ENCODE results near the gene DDAH1. TPM values are rescaled to one million over a fixed set of nuclear protein-coding genes. Genes with fewer than 3 reads are reported as not detected.

Gene DDAH1
- total RNA-seq, 4 donors from 2014 or later = 8.4 to 72.8 (median 27.3) TPM

GRCh38 chr1:85330711-85331290 lies 134.2 kb downstream of the DDAH1 start:
- no peaks in the 10 kb centered on the region for H3K27me3 ChIP-seq
- peak; percentile 27 for ATAC-seq
- peak overlapping the region in 3 of 4 donors; percentile 24 to 71 (median 62) for H3K27ac ChIP-seq
- H3K9me3 ChIP-seq = peaks cover 0 to 18% (median 0%) of the 10 kb centered on the region in 3 donors
- 40 to 49% methylated on average over 1 to 6 of the region's 6 CpGs for WGBS, 2 donors (ENCODE audit: low coverage in 1 of 2)
- no peaks in the 10 kb centered on the region for H3K36me3 ChIP-seq
- no peak for TF ChIP-seq CTCF (IDR thresholded peaks at IDR 0.05)
- TF ChIP-seq POLR2AphosphoS5 (IDR thresholded peaks at IDR 0.05) = peak; percentile 58
- peaks cover 3 to 12% (median 6%) of the 10 kb centered on the region in 3 donors for H3K4me1 ChIP-seq
- no peak overlapping the region for H3K4me3 ChIP-seq

GRCh38 chr1:85330214-85330631 lies 134.7 kb downstream of the DDAH1 start:
- Histone ChIP-seq H3K27ac (peak overlapping the region in 3 of 4 donors; percentile 24 to 71 (median 62)), H3K4me3 (no peak overlapping the region), H3K27me3 (no peaks in the 10 kb centered on the region), H3K9me3 (peaks cover 0 to 18% (median 0%) of the 10 kb centered on the region in 3 donors), H3K4me1 (peaks cover 3 to 12% (median 6%) of the 10 kb centered on the region in 3 donors), H3K36me3 (no peaks in the 10 kb centered on the region)
- peak; percentile 76 for ATAC-seq
- TF ChIP-seq CTCF (IDR thresholded peaks at IDR 0.05) (no peak), EP300 (IDR thresholded peaks at IDR 0.05) (no peak), POLR2A (IDR thresholded peaks at IDR 0.05) (no peak), POLR2AphosphoS5 (IDR thresholded peaks at IDR 0.05) (no peak)
- WGBS, 2 donors (ENCODE audit: low coverage in 1 of 2) = 27 to 58% methylated on average over 3 of the region's 3 CpGs

GRCh38 chr1:85328713-85329397 lies 136.1 kb downstream of the DDAH1 start:
- no peaks in the 10 kb centered on the region for H3K36me3 ChIP-seq
- TF ChIP-seq POLR2A (IDR thresholded peaks at IDR 0.05) (no peak), POLR2AphosphoS5 (IDR thresholded peaks at IDR 0.05) (no peak), EP300 (IDR thresholded peaks at IDR 0.05) (no peak), CTCF (IDR thresholded peaks at IDR 0.05) (no peak)
- WGBS, 2 donors (ENCODE audit: low coverage in 1 of 2) = 14 to 43% methylated on average over 3 of the region's 3 CpGs

GRCh38 chr1:85327759-85328158 lies 137.2 kb downstream of the DDAH1 start:
- no peak for ATAC-seq
- no peak overlapping the region for H3K4me3 ChIP-seq
- H3K27me3 ChIP-seq = no peaks in the 10 kb centered on the region
- H3K9me3 ChIP-seq = peaks cover 0 to 5% (median 0%) of the 10 kb centered on the region in 3 donors
- TF ChIP-seq EP300 (IDR thresholded peaks at IDR 0.05) (no peak), POLR2AphosphoS5 (IDR thresholded peaks at IDR 0.05) (no peak), CTCF (IDR thresholded peaks at IDR 0.05) (no peak), POLR2A (IDR thresholded peaks at IDR 0.05) (no peak)
- H3K27ac ChIP-seq = no peak overlapping the region
- peaks cover 3 to 12% (median 6%) of the 10 kb centered on the region in 3 donors for H3K4me1 ChIP-seq
- 44 to 60% methylated on average over 2 of the region's 2 CpGs for whole genome bisulfite sequencing, 2 donors (ENCODE audit: low coverage in 1 of 2)
- no peaks in the 10 kb centered on the region for H3K36me3 ChIP-seq

More at GRCh38 chr1:85328713-85329397, 136.1 kb downstream of the DDAH1 start:
- no peaks in the 10 kb centered on the region for H3K27me3 ChIP-seq
- ATAC-seq = peak; percentile 55
- H3K4me3 ChIP-seq = no peak overlapping the region
- peaks cover 3 to 12% (median 6%) of the 10 kb centered on the region in 3 donors for H3K4me1 ChIP-seq
- peak overlapping the region in 2 of 4 donors; percentile 47 to 71 for H3K27ac ChIP-seq
- peaks cover 0 to 11% (median 0%) of the 10 kb centered on the region in 3 donors for H3K9me3 ChIP-seq

Measured in gastroesophageal sphincter (tissue), 4 donors.